ENCODE results near the gene MXRA7. TPM values are rescaled to one million over a fixed set of nuclear protein-coding genes. Genes with fewer than 3 reads are reported as not detected.

MXRA7 gene
- total and polyA plus RNA-seq, 2 of the 4 experiments (the other 2 are of a cell fraction), result 168 to 231 TPM

DNA sequence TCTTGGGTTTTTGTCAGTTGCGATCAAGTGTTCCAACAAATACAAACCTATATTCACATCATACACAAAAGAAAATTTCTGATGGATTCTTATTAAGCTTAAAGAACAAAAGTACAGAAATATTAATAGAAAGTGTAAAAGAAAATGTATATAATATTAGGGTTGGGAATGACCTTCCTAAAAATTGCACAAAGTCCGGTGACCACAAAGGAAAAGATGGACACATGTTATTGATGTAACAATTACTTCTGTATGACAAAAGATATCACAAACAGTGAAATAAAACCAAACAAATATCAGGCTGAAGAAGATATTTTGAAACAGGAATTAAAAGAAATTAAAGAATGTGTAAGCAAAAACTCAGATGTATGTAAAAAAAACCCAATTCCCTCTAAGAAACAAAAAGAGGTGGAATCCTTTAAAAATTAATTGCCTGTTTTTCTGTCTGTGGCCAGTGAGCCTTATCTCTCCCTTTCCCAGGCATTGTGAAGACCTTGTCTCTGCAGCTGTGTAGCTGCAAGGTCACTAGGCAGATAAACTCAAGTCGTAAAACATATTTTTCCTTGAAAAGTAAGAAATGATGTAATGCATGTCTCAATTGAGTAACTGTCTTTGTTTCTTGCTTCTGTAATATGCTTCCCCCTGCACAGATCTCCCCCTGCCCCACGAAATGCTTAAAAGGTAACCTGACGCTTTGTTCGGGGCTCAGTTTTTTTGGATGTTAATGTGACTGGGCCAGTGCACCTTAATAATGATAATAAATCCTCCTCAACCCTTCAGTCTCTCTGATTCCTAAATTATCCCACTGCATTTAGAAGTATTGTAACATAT is 70.0 kb downstream of the MXRA7 start (continued):
- no peak for TF ChIP-seq POLR2A (IDR thresholded peaks at IDR 0.05; ENCODE audit: low read depth, low read length)

DNA sequence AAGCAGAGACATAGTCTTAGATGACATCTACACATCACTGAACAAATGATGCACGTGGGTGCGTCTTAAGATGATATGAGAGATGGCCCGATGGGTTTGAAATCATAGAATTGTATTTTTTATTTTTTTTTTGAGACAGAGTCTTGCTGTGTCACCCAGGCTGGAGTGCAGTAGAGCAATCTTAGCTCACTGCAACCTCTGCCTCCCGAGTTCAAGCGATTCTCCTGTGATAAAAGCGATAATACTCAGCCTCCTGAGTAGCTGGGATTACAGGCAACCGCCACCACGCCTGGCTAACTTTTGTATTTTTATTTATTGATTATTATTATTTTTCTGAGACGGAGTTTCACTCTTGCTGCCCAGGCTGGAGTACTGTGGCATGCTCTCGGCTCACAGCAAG is 72.5 kb downstream of the MXRA7 start:
- H2BK15ac ChIP-seq (ENCODE audit: low read depth, low read length), result no peak overlapping the region
- no peak overlapping the region for H4K8ac ChIP-seq (ENCODE audit: low read depth in 2 of 2, low read length in 2 of 2)
- BruUV-seq (replicated peaks), result no TSS peak
- dilution Hi-C loops (cut with HindIII; ENCODE audit: low sequenced_read_pairs, unreplicated experiment) (no loop called here), in situ Hi-C loops (cut with MboI; ENCODE audit: low sequenced_read_pairs) (no loop called here), intact Hi-C loops (cut with micrococcal nuclease) (no loop called here)
- no peak for ATAC-seq (ENCODE audit: low read depth)
- no peak overlapping the region for H3K4ac ChIP-seq (ENCODE audit: low read depth, low read length)
- H3K4me1 ChIP-seq (ENCODE audit: control insufficient read depth, insufficient read depth, low read length), result peaks cover 6% of the 10 kb centered on the region
- H2AK5ac ChIP-seq (ENCODE audit: low read depth, low read length), result no peak overlapping the region
- no peak overlapping the region for H3K18ac ChIP-seq (ENCODE audit: low read depth, low read length)
- WGBS, 2 experiments (ENCODE audit: extremely low coverage in 2 of 2, insufficient read length in 1 of 2), result no CpG with 5 or more reads among the region's 10 CpGs
- POLR2A ChIA-PET (ENCODE audit: unreplicated experiment), result no interaction called here
- no peak overlapping the region for H3K4me2 ChIP-seq (ENCODE audit: low read depth, low read length)
- no peaks in the 10 kb centered on the region for H3K9me3 ChIP-seq (ENCODE audit: control insufficient read depth, insufficient read depth, low read length)
- H3K4me3 ChIP-seq (ENCODE audit: insufficient read depth, low read depth, low read length), result no peak overlapping the region
- DNase-seq, result no peak
- H4K5ac ChIP-seq (ENCODE audit: low read depth, low read length), result no peak overlapping the region
- H4K20me1 ChIP-seq (ENCODE audit: insufficient read depth, low read length), result no peaks in the 10 kb centered on the region
- H2AK9ac ChIP-seq (replicated peaks; ENCODE audit: low read depth, low read length, poor library complexity), result no peak overlapping the region
- CTCF ChIA-PET, result no interaction called here
- no peaks in the 10 kb centered on the region for H3K79me1 ChIP-seq (ENCODE audit: low read depth in 1 of 2, low read length in 2 of 2)
- no peak overlapping the region for H2AFZ ChIP-seq (replicated peaks; ENCODE audit: low read length, poor library complexity)
- no peak overlapping the region for H2BK20ac ChIP-seq (ENCODE audit: low read depth, low read length)
- TF ChIP-seq, protein P1, sequence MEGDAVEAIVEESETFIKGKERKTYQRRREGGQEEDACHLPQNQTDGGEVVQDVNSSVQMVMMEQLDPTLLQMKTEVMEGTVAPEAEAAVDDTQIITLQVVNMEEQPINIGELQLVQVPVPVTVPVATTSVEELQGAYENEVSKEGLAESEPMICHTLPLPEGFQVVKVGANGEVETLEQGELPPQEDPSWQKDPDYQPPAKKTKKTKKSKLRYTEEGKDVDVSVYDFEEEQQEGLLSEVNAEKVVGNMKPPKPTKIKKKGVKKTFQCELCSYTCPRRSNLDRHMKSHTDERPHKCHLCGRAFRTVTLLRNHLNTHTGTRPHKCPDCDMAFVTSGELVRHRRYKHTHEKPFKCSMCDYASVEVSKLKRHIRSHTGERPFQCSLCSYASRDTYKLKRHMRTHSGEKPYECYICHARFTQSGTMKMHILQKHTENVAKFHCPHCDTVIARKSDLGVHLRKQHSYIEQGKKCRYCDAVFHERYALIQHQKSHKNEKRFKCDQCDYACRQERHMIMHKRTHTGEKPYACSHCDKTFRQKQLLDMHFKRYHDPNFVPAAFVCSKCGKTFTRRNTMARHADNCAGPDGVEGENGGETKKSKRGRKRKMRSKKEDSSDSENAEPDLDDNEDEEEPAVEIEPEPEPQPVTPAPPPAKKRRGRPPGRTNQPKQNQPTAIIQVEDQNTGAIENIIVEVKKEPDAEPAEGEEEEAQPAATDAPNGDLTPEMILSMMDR (conservative IDR thresholded peaks at IDR 0.05; ENCODE audit: low read depth, low read length), result no peak
- TF ChIP-seq CHD1 (IDR thresholded peaks at IDR 0.05; ENCODE audit: low read depth, low read length) (no peak), MAFK (IDR thresholded peaks at IDR 0.05; ENCODE audit: low read depth, low read length) (no peak), POLR2A (IDR thresholded peaks at IDR 0.05; ENCODE audit: low read depth, low read length) (no peak), RCOR1 (IDR thresholded peaks at IDR 0.05; ENCODE audit: insufficient replicate concordance, low read length) (no peak), RFX5 (IDR thresholded peaks at IDR 0.05; ENCODE audit: low read depth, low read length) (no peak), NFE2L2 (IDR thresholded peaks at IDR 0.05; ENCODE audit: low read depth, low read length) (no peak)
- TF ChIP-seq, protein P2, sequence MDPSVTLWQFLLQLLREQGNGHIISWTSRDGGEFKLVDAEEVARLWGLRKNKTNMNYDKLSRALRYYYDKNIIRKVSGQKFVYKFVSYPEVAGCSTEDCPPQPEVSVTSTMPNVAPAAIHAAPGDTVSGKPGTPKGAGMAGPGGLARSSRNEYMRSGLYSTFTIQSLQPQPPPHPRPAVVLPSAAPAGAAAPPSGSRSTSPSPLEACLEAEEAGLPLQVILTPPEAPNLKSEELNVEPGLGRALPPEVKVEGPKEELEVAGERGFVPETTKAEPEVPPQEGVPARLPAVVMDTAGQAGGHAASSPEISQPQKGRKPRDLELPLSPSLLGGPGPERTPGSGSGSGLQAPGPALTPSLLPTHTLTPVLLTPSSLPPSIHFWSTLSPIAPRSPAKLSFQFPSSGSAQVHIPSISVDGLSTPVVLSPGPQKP (IDR thresholded peaks at IDR 0.05; ENCODE audit: borderline replicate concordance, low read depth, low read length), result no peak
- H2BK5ac ChIP-seq (ENCODE audit: low read depth, low read length, poor library complexity, severe bottlenecking), result no peak overlapping the region
- no peak overlapping the region for H4K91ac ChIP-seq (ENCODE audit: insufficient read depth, low read depth, low read length)
- H2BK120ac ChIP-seq (ENCODE audit: low read depth, low read length), result no peak overlapping the region
- H3K23ac ChIP-seq (ENCODE audit: low read depth, low read length), result no peak overlapping the region
- H3K27me3 ChIP-seq (ENCODE audit: control insufficient read depth, insufficient read depth, low read length), result peaks cover 7% of the 10 kb centered on the region
- no peak overlapping the region for H3K9ac ChIP-seq (ENCODE audit: low read depth, low read length)
- no peaks in the 10 kb centered on the region for H3K36me3 ChIP-seq (ENCODE audit: control insufficient read depth, insufficient read depth, low read length)
- H3K56ac ChIP-seq (ENCODE audit: extremely low read depth, insufficient read depth, low read length), result no peak overlapping the region
- no peak overlapping the region for H3K14ac ChIP-seq (replicated peaks; ENCODE audit: low read depth, low read length)
- peaks cover 4% of the 10 kb centered on the region; the same call in 1 of the 2 replicates for H3K9me1 ChIP-seq (ENCODE audit: insufficient read depth, low read length)
- no peak overlapping the region for H3K27ac ChIP-seq (ENCODE audit: insufficient read depth, low read length)

All from IMR-90 (cell line).